DND-41 (cell line): ENCODE data around the gene CSNK2A1.
"Not testable (repeated sequence)": the region's sequence is repeated elsewhere in the genome, so short reads cannot be mapped to it uniquely, and the experiment has no call there.

Source experiments
- EZH2 ChIP-seq: IDR thresholded peaks from 3 replicates; pipeline ENCODE4 v1.6.1; 2012; ENCODE audit warnings: borderline replicate concordance, low read depth, mild to moderate bottlenecking, moderate library complexity, low read length, inconsistent platforms; ENCODE audit not compliant: severe bottlenecking
- TF ChIP-seq, protein P1 (sequence below): IDR thresholded peaks from 2 replicates; pipeline ENCODE4 v1.5.1; 2012; ENCODE audit warnings: borderline replicate concordance, low read length, moderate library complexity, mild to moderate bottlenecking; ENCODE audit not compliant: poor library complexity, severe bottlenecking; ENCODE audit errors: extremely low read depth

DNA sequence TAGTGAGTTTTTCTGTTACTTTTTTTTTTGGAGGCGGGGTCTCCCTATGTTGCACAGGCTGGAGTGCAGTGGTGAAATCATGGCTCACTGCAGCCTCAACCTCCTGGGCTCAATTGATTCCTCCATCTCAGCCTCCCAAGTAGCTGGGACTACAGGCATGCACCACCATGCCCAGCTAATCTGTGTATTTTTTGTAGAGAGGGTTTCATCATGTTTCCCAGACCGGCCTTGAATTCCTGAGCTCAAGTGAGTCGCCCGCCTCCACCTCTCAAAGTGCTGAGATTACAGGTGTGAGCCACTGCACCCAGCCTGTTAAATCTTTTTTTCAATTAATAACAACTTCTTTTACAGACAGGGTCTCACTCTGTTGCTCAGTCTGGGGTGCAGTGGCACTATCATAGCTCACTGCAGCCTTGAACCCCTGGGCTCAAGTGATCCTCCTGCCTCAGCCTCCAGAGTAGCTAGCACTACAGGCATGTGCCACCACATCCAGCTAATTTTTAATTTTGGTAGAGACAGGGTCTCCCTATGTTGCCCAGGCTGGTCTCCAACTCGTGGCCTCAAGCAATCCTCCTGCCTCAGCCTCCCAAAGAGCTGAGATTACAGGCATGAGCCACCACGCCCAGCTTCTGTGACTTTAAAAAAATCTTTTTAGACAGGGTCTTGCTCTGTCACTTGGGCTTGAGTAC lies 66.9 kb downstream of the CSNK2A1 start:
- TF ChIP-seq, protein P1, sequence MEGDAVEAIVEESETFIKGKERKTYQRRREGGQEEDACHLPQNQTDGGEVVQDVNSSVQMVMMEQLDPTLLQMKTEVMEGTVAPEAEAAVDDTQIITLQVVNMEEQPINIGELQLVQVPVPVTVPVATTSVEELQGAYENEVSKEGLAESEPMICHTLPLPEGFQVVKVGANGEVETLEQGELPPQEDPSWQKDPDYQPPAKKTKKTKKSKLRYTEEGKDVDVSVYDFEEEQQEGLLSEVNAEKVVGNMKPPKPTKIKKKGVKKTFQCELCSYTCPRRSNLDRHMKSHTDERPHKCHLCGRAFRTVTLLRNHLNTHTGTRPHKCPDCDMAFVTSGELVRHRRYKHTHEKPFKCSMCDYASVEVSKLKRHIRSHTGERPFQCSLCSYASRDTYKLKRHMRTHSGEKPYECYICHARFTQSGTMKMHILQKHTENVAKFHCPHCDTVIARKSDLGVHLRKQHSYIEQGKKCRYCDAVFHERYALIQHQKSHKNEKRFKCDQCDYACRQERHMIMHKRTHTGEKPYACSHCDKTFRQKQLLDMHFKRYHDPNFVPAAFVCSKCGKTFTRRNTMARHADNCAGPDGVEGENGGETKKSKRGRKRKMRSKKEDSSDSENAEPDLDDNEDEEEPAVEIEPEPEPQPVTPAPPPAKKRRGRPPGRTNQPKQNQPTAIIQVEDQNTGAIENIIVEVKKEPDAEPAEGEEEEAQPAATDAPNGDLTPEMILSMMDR = not testable (repeated sequence)
- TF ChIP-seq EZH2 = not testable (repeated sequence)
